HCEC 1CT (cell line): ENCODE data around the gene SFXN5.

Experiments used
- DNase-seq: peaks from one replicate; pipeline ENCODE4 v3.0.0-alpha.2; 2017

Gene SFXN5

DNA sequence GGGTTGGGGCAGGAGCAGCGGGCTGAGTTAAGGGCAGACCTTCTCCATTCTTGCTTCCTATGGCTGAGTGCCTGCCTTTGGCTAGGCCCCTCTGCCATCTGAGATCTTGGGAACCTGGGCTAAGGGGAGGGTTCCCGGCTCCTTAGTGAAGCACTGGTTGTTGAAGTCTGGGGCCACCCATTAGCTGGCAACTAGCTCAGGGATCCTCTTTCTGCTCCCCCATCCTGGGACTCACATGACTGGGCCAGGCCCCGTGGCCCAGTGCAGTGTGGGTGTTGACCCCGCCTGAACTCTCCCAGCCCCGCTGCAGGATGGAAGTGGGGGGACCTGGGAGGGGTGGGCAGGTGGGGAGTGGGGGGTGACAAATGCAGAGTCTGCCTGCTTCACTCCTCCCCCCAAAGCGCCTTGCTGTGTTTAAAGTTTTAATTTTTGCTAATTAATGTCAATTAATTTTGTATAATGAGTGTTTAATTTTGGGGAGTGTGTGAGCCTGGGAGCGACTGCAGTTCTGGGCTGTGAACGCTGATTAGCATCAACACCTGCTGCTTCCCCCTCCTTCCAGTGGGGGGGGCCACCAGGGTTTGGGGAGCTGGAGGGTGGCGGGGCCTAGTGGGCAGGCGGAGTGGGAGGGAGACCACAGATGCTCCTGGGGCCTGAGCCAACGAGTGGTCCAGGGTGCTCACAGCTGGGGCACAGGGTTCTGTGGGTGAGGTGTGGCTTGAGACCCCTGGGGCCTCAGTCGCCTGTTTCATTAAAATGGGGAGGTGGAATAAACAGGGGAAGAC is 99.0 kb downstream of the SFXN5 start:
- no peak for DNase-seq

- DNase-seq = no peak
Measured at GRCh38 chr2:72971036-72971435, 100.5 kb downstream of the SFXN5 start.

DNA sequence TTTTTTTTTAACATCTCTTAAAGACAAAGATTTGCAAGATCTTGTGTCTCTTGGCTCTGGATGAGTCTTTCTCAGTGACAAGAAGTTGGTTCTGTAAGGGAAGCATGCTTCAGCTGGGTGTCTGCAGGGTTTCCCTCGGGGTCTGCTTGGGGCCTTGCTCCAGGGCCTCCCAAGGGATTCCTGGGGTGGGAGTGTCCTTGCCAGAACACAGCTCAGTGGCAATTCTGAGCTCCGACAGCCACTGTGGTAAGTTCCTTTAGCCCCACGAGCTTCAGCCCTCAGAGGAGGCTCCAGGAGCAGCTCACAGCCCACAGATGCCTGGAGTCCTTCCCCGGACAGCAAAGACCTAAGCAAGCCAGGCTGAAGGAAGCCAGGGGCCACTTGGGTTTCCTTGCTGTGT is 101.8 kb downstream of the SFXN5 start:
- DNase-seq = no peak

- no peak for DNase-seq
Measured at GRCh38 chr2:72968286-72968685, 103.2 kb downstream of the SFXN5 start.

DNA sequence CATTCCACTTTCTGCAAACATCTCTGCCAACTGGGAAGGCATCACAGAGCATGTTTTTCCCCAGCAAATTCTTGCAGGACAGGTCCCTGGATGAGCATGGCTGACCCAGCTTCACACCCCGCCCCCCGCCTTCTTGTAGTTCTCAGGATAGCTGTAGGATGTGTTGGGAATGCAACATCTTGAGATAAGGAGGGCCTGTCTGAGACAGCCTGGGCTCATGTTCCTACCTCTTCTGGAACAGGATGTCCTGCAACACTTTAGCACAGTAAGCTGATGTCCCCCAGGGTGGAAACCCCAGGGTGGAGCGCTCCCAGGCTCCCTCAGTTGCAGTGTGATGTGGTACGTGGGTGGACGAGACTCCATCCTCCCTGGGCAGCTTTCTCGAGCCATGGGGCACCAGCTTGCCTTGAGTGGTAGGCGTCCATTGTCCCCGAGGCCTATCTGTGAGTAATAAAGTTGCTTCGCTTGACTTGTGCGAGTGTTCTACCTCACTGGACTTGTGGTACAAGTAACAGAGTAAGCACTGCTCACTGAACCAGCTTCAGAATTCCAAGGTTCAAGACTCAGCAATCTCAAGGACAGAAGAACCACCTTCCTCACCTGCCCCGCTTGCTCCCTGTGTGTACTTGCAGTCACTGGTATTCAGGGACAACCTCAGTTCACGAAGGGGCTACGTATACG is 105.6 kb downstream of the SFXN5 start:
- no peak for DNase-seq

- no peak for DNase-seq
Measured at GRCh38 chr2:72965016-72965415, 106.5 kb downstream of the SFXN5 start.

GRCh38 chr2:72964146-72964525 is 107.4 kb downstream of the SFXN5 start:
- DNase-seq = no peak

GRCh38 chr2:72963423-72964145 is 107.9 kb downstream of the SFXN5 start:
- DNase-seq = no peak

DNA sequence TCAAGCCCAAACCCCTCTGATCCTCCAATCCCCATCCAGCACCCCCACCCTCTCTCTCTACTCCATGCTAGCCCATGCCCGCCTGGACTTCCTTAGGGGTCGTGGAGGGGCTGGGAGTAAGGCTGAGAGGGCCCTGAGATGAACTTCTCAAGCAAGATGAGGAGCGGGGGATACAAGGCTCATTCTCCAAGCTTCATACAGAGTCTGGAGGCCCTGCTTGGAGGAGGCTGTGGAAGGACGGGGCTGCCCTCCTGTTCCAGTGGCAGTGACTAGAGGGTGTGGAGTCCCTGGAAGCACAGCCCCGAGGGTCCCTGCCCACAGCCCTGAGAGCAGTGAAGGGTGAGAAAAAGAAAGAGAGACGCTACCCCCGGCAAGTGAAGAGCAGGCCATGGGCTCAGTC is 108.6 kb downstream of the SFXN5 start:
- no peak for DNase-seq

DNA sequence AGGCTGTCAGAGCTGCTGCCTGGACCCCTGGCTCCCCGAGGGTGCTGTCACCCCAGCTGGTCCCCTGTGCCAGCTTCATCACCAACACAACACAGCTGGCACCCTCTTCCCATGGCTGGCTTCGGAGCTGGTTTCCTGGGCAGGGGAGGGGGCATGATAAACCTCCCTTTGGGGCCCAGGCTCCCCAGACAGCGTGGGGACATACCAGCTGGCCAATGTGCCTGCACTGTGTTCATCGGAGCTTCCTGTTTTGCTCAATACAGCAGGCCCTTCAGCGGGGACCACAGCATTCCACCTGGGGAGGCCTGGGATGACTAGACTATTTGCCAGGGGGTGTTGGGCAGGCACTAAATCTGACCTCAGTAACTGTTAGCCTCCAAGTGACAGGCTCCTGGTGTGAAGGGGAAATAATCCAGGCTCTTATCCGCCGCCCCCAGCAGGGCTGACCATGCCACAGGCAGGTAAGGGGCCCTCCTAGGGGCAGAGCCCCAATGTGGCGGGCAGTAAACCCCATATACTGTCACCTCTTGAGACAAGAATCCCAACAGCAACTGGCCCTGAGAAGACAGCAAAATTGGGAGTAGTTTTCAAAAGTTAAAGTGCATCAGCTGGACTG is 109.6 kb downstream of the SFXN5 start:
- DNase-seq = no peak

- no peak for DNase-seq
Measured at GRCh38 chr2:72961036-72961720, 110.3 kb downstream of the SFXN5 start.

DNA sequence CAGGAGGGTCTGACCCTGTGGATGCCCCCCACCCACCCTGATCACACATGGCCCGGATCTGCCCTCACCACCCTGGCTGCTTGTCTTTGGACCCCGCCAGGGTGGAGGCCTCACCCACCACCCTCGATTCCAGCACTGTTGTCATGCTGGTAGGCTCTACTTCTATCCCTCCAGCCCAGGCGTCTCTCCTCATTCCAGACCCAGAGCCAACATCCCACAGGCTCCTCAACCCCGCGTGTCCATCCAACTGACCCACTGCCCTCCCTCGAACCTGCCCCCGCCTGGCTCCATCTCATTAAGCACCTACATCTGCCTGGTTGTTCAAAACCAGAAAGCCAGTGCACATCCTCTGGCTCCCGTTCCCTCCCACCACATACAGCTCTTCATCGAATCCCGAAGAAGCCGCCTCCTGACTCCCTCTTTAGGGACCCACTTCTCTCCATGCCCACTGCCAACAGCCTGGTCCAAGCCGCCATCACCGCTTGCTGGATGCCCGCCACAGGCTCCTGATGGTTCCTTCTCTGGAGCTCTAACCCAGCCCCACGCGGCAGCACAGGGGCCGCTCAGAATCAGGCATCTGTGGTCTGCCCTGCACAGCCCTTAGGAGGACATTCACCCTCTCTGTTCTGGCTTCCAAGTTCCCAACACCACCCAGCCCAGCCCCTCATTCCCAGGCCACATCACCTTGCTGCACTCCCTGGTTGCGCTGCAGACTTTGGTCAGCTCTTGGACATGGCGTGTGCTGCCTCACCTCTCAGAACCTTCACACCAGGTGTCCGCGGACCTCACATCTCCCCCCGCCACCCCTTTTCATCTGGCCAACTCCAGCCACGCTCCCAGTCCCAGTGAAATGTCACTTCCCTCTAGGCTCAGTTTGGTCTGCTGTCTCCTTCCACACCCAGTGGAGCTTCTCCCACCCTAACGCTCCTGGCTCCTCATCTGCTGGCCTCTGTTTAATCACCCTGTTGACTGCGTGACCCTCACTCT is 111.2 kb downstream of the SFXN5 start:
- no peak for DNase-seq

DNA sequence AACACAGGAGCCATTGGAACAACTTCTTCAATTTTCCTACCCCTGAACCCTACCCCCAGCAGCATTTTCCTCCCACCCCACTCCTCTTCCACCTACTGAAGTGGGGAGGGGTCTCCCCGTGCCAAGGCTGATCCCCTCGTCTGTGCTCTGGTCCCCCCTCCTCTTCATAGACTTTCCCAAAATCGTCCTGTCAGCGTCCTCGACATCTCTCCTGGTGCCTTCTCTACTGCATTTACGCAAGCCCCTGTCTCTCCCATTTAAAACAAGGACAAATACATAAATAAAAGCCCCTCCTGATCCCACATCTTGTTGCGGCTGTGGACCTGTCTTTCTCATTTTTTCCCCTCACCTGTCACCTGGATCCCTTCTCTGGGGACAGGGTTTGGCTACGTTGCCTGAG is 112.0 kb downstream of the SFXN5 start:
- DNase-seq = no peak

DNA sequence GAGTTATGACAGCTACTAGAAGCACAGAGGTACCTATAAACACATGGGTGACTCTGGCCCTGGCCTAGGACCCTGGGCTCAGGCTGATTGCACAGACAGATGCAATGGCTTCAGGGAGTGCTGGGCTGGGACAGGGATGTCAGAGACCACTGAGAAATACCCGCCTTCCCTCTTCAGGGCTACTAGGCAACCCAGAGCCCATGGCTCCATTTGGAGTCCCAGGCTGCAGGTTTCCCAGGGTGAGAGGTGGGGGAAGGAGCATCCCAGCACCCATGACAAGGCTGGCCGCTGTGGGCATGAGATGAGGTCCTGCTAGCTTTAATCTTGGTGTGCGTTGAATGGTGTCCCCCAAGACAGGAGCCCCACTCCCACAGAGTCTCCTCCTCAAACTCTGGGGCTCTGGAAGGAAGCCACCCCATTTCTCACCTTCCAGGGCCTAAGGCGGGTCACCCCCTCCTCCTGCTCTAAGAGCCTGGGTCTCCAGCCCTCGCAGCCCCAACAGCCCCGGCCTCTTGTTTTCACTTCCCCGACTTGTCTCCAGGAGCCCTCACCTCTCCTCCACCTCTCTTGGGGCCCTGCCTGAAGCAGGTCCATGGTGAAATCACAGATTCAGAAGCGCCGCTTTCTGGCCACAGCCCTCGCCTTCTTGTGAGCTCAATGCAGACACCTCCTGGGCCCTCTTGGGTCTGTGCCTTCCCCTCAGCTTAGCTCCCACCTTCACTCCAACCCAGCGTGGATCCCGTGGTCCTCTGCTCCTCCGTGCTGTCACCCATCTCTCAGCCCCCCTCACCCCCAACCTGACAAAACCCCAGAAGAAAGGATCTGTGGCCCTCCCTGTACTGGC is 112.7 kb downstream of the SFXN5 start:
- DNase-seq = no peak

DNA sequence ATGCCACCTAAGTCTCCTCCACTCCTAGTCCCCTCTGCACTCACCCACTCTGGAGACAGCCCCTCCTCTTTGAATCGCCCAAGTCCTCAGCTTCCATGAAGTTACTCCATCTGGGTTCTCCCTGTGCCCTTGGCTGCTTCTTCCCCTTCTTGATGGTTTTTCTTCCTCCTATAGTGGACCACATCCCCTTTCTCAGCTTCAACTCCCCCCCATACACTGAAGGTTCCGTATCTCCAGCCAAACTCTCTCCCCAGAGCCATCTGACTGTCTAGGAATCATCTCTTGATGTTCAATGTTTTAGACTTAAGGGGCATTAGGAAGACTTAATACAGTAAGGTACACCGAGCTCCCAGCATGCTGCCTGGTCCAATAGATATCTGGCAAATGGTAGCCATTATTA is 114.6 kb downstream of the SFXN5 start:
- no peak for DNase-seq

GRCh38 chr2:72956050-72956395 is 115.5 kb downstream of the SFXN5 start:
- no peak for DNase-seq

- no peak for DNase-seq
Measured at GRCh38 chr2:72955228-72956049, 116.1 kb downstream of the SFXN5 start.

DNA sequence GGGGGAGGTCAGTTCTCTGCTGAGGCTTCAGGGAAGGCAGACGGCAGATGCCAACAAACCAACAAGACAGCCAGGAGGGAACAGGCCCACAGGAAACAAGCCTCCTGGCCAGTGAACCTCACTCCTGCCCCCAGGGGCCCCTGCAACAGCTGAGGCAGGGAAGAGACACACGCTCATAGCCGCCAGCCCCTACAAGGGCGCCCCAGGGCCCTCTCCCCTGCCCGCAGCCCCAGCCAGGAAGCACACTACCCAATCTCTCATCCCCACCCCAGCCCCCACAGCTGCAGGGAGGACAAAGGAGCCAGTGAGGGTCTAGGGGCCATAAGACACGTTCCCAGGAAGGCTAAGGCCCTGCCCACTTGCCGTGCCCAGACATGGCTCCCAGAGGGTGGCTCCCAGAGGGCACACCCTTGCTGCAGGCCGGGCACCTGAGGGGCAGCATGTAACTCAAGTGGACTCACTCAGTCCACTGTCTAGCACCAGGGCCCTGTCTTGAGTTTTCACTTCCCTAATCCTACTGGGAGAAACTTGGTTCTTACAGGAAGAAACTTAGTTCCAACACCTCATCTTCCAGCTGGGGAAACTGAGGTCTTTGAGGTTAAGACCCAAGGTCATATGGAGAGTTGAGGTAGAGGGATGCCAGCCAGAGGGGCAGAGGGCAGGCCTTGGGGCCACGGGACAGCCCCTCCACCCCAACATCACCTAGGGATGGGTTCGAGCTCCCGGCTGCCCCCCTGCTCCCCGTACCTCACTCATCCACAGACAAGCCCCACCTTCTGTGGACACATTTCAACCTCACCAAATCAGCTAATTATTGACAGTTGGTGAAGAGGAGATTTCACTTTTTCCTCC is 116.9 kb downstream of the SFXN5 start:
- DNase-seq = no peak

GRCh38 chr2:72953976-72954375 is 117.5 kb downstream of the SFXN5 start:
- no peak for DNase-seq
